CD4-positive, alpha-beta T cell treated with Interferon gamma for 1 hour (primary cell): ENCODE measurements around the gene NKAIN2.
"Not testable (repeated sequence)": the region's sequence is repeated elsewhere in the genome, so short reads cannot be mapped to it uniquely, and the experiment has no call there.

Experiments used
- DNase-seq: peaks from one replicate; pipeline ENCODE4 v3.0.0-alpha.2; 2020

The NKAIN2 gene

GRCh38 chr6:124459268-124459667, 655.6 kb downstream of the NKAIN2 start:
- no peak for DNase-seq

- DNase-seq = no peak
These were observed 659.1 kb downstream of the NKAIN2 start for GRCh38 chr6:124462750-124463149.

- no peak for DNase-seq
These were observed 659.6 kb downstream of the NKAIN2 start for GRCh38 chr6:124463271-124463670.

- DNase-seq = not testable (repeated sequence)
These were observed 660.9 kb downstream of the NKAIN2 start for GRCh38 chr6:124464600-124464999.

- no peak for DNase-seq
These were observed 663.3 kb downstream of the NKAIN2 start for GRCh38 chr6:124466949-124467348.

- DNase-seq = no peak
These were observed 663.7 kb downstream of the NKAIN2 start for GRCh38 chr6:124467366-124467765.

GRCh38 chr6:124470803-124471202, 667.1 kb downstream of the NKAIN2 start:
- no peak for DNase-seq

GRCh38 chr6:124475176-124475575, 671.5 kb downstream of the NKAIN2 start:
- DNase-seq = no peak

- DNase-seq = no peak
These were observed 675.2 kb downstream of the NKAIN2 start for GRCh38 chr6:124478906-124479305.

- DNase-seq = no peak
These were observed 676.3 kb downstream of the NKAIN2 start for GRCh38 chr6:124479991-124480430.

GRCh38 chr6:124482071-124482491, 678.4 kb downstream of the NKAIN2 start:
- DNase-seq = no peak

GRCh38 chr6:124487623-124488431, 684.2 kb downstream of the NKAIN2 start:
- DNase-seq = no peak

GRCh38 chr6:124490122-124490521, 686.5 kb downstream of the NKAIN2 start:
- no peak for DNase-seq

GRCh38 chr6:124493259-124493658, 689.6 kb downstream of the NKAIN2 start:
- DNase-seq = no peak

GRCh38 chr6:124494956-124495664, 691.4 kb downstream of the NKAIN2 start:
- no peak for DNase-seq

- no peak for DNase-seq
These were observed 692.1 kb downstream of the NKAIN2 start for GRCh38 chr6:124495665-124496190.

- DNase-seq = no peak
These were observed 692.7 kb downstream of the NKAIN2 start for GRCh38 chr6:124496334-124496733.

GRCh38 chr6:124512431-124512830, 708.8 kb downstream of the NKAIN2 start:
- no peak for DNase-seq

- DNase-seq = no peak
These were observed 713.7 kb downstream of the NKAIN2 start for GRCh38 chr6:124517339-124517738.

- DNase-seq = no peak
These were observed 716.8 kb downstream of the NKAIN2 start for GRCh38 chr6:124520514-124520913.

GRCh38 chr6:124522335-124522734, 718.7 kb downstream of the NKAIN2 start:
- DNase-seq = no peak

GRCh38 chr6:124524491-124525200, 721.0 kb downstream of the NKAIN2 start:
- no peak for DNase-seq

- DNase-seq = no peak
These were observed 727.3 kb downstream of the NKAIN2 start for GRCh38 chr6:124530926-124531325.
